Measurements from ENCODE around the gene CLEC3A.
"Not testable (repeated sequence)": the region's sequence is repeated elsewhere in the genome, so short reads cannot be mapped to it uniquely, and the experiment has no call there.

CLEC3A gene

DNA sequence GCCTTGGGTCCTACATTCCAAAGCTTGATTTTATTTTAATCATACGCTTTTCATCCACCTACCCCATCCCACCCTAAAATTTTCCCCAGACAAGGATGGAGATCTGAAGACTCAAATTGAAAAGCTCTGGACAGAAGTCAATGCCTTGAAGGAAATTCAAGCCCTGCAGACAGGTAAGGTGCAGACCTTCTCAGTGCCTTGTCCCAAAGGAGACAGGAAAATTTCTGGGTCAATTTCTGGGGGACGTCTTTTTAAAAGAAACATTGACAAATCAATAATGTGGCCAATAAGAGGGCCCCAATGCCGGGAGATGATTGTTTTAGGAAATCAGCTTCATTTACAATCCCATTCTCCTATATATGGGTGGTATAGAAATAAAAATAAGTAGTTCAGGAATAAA lies 5.7 kb downstream of the CLEC3A start:
- H3K4me3 ChIP-seq (ENCODE audit: low read depth, low read length): no peak overlapping the region

DNA sequence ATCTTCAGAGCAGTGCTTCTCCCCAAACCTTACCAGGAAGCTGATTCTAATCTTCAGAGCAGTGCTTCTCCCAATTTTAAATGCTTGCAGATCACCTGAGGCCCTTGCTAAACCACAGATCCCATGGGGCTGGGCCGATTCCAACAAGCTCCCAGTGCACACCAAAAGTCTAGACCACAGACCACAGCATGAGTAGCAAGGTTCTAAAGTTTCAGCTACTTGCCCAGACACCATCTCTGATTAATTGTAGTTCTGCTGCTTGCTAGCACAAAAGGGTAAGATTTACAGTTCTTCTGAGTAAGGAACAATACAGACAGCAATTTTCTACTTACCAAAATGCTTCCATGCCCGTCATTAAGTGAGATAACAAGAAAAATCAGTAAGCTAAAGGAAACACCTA lies 12.2 kb downstream of the CLEC3A start:
- no peak overlapping the region for H3K4me3 ChIP-seq (ENCODE audit: low read depth, low read length)

GRCh38 chr16:78035012-78035411 lies 12.7 kb downstream of the CLEC3A start:
- H3K4me3 ChIP-seq (ENCODE audit: low read depth, low read length): no peak overlapping the region

DNA sequence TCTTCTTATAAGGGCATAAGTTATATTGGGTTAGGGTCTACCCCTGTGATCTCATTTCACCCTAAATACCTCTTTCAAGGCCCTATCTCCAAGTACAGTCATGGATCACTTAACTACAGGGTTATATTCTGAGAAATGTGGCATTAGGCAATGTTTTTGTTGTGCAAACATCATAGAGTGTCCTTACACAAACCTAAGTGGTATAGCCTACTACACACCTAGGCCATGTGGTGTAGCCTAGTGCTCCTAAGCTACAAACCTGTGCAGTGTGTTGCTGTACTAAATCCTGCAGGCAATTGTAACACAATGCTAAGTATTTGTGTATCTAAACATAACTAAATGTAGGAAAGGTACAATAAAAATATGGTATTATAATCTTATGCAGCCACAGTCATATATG lies 18.0 kb downstream of the CLEC3A start:
- no peak overlapping the region for H3K4me3 ChIP-seq (ENCODE audit: low read depth, low read length)

DNA sequence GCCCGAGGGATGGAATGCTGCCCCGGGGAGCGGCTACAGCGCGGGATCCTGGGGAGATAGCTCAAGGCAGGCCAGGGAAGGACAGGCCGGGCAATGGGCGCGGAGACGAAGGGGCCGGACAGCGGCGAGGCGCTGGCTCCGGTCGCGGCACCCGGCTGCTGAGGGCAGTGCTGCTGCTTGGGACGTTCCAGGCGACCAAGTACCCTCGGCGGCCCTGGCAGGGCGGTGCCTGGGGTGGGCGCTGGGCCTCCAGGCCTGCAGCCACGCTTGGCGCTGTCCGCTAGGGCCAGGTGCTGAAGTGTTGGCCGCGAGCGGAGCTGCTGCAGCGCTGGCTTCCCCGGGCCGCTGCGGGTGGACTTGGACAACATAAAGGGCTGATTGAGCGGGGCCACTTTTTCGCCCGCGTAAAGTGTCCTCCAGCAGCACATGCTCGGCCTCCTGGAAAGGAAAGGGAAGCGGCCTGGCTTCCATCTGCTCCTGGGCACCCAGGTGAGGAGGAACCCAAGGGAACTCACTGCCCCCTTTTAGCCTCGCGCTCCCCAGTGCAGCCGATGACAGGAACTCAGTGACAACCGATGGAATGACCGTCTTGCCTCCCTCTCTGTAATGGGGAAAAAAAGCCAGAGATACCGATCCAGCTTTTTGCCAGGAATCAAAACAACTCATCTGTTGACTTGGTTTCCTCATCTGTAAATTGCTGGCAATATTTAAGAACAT lies 23.7 kb downstream of the CLEC3A start:
- no peak overlapping the region for H3K4me3 ChIP-seq (ENCODE audit: low read depth, low read length)

GRCh38 chr16:78048319-78048718 lies 26.0 kb downstream of the CLEC3A start:
- H3K4me3 ChIP-seq (ENCODE audit: low read depth, low read length): no peak overlapping the region

- no peak overlapping the region for H3K4me3 ChIP-seq (ENCODE audit: low read depth, low read length)
Observed at GRCh38 chr16:78050734-78051400, 28.5 kb downstream of the CLEC3A start.

- no peak overlapping the region for H3K4me3 ChIP-seq (ENCODE audit: low read depth, low read length)
Observed at GRCh38 chr16:78057803-78058564, 35.6 kb downstream of the CLEC3A start.

DNA sequence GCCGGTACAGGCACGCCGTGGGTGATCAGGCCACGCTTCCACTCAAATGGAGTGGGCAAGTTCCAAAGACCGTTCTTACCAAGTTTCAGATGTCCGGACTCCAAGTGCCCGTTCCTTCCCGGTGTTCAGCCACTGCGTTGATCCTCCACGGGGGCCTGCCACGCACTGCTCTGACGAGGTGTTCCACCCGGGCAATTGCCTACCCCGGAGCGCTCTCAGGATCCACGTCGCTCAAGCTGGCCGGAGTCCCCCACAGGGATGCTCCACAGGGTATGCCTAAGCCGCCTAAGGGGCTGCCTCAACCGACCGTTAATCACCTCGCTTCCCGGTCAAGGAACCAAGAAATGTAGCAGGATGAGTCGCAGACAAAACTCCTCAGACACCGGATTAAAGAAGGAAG lies 37.5 kb downstream of the CLEC3A start:
- not testable (repeated sequence) for H3K4me3 ChIP-seq (ENCODE audit: low read depth, low read length)

DNA sequence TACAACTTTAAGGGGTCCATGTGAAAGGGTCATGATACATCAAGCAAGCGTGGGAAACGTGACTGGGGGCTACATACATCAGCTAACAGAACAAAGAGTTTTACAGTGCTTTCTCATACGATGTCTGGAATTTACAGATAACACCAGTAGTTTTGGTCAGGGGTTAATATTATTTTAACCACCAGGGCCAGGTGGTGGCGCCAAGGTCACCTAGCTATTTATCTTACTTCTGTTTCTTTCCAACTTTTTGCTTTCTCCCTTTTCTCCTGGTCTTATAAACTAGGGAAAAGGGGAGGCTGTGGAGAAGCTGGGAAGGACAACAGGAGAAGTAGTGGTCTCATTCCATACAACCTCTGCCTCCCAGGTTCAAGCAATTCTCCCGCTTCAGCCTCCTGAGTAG lies 37.9 kb downstream of the CLEC3A start:
- H3K4me3 ChIP-seq (ENCODE audit: low read depth, low read length): no peak overlapping the region

DNA sequence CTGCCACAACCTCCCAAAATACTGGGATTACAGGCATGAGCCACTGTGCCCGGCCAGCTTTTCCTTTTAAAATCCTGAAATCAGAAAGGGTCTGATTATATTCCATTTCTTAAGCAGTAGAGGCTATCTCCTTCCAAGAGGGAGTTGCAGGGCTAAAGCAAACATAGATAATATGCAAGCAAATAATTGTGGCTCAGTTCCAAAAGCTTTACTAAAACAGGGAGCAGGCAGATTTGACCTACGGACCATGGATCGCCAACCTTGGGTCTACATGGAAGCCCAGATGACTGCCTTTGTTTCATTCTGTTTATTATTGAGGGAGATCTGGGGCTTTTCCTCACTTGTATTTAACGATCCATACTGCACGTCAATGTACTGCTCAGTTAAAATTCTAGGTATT lies 38.5 kb downstream of the CLEC3A start:
- no peak overlapping the region for H3K4me3 ChIP-seq (ENCODE audit: low read depth, low read length)

DNA sequence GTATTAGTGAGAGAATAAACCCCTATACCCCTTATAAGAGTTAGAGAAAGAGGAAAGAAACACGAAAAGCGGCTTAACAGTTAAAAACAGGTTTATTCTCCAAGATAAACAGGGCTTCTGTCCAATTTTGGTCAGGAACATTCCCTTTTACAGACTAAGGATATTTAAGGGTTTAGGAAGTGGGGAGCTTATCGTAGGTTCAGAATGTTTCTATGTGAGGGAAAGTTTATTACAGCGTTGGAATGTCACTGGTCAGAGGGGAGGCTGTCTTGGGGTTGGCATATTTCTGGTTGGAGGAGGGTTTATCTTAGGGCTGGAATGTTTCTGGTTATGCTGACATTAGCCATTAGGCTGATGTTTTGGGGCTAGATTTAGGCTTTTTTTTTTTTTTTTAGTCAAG lies 43.0 kb downstream of the CLEC3A start:
- no peak overlapping the region for H3K4me3 ChIP-seq (ENCODE audit: low read depth, low read length)

- no peak overlapping the region for H3K4me3 ChIP-seq (ENCODE audit: low read depth, low read length)
Observed at GRCh38 chr16:78069913-78070312, 47.6 kb downstream of the CLEC3A start.

DNA sequence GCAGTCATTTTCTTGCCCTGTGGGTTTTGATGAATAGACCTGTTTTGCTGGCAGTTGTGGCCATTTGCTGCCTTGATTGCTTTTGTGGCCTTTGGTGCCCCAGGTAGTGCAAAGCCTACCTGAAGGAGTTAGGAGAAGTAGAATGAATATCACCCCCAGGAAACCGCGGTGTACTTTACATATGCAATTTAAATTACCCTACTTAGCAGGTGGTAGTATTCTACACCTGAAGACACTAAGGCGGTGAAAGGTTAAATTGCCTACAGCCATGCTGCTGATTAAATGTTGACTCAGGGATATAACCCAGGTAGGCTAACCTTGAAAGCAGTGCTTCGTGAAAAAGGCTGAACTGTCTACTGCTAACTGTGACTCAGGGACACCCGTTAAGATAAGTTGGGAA lies 49.9 kb downstream of the CLEC3A start:
- no peak overlapping the region for H3K4me3 ChIP-seq (ENCODE audit: low read depth, low read length)

DNA sequence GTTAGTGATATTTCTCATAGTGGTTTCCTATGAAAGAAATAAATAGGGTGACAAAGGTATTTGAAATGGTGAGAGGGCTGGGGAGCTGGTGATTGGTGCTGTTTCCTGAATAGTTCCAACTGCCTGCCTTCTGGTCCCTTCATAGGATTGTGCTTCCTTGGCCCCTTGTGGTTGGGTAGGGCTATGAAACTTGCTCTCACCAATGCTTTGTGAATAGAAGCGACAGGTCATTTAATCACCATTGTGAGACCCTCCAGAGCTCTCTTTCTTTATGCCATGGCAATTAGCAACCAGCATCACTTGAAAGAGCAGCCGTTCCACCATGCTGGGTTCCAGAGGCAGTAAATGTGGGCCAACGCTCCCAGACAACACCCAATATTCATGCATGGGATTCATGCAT lies 53.5 kb downstream of the CLEC3A start:
- H3K4me3 ChIP-seq (ENCODE audit: low read depth, low read length): no peak overlapping the region

DNA sequence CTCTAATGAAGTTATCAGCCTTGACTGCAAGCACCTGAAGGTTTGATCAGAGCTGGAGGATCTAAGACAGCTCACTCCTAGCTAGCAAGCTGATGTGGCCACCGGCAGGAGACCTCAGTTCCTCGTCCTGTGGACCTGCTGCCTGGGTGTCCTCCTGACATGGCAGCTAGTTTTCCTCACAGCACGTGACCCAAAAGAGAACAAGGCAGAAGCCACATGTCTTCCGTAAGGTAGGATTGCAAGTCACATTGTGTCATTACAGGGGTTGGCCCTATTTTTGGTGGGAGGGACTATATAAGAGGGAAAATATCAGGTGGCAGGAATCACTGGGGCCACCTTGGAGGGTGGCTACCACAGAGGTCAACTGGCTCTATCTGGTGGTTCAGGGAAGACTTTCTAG lies 59.0 kb downstream of the CLEC3A start:
- H3K4me3 ChIP-seq (ENCODE audit: low read depth, low read length): no peak overlapping the region
